Measurements from ENCODE around the gene CFAP92. TPM values are rescaled to one million over a fixed set of nuclear protein-coding genes. Genes with fewer than 3 reads are reported as not detected.
A peak's percentile ranks its signal among the peaks of the same experiment; 100 is the strongest.

The CFAP92 gene
- total RNA-seq, 2 donors from 2014 or later, result 0.14 to 0.28 TPM

DNA sequence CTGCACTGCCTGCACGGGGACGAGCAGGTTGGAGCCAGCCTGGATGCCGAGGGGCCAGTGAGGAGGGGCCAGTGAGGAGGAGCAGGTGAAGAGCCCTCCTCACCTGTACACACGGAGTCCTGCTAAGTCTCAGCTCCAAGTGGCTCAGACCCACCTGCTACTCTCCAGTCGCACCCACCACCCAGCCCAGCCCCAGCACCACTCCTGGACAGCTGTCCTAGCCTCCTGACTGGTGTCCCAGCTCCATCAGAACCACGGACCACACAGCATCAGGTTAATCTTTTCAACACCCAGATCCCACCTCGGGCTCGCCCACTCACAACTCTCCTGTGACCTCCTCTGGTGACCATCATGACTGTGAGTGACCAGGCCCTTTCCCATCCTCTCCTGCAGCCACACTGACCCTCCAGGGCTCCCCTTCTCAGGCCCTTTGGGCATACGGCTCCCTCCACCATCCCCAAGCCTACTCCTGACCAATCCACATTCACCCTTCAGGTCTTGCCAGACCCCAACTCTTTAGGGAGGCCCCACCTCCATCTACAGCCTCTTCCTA, 21.0 kb upstream of the CFAP92 start:
- DNase-seq (ENCODE audit: low spot score), result peak; percentile 48
- intact Hi-C loops (cut with DNase I), result no loop called here

DNA sequence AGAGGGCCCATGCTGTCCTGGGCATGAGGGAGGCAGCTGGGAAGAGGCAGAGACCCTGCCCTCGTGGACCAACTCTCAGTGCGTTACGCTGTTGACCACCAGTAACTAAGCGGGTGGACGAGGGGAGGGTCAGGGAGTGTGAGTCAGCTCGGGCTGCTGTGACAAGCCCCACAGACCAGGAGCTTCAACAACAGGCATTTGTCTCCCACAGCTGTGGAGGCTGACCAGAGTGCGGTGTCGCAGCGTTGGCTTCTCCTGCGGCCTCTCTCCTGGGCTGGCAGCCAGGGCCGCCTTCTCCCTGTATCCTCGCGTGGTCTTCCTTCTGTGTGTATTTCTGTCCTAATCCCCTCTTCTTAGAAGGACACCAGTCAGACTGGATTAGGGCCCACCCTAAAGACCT, 20.3 kb upstream of the CFAP92 start:
- intact Hi-C loops (cut with DNase I), result no loop called here

DNA sequence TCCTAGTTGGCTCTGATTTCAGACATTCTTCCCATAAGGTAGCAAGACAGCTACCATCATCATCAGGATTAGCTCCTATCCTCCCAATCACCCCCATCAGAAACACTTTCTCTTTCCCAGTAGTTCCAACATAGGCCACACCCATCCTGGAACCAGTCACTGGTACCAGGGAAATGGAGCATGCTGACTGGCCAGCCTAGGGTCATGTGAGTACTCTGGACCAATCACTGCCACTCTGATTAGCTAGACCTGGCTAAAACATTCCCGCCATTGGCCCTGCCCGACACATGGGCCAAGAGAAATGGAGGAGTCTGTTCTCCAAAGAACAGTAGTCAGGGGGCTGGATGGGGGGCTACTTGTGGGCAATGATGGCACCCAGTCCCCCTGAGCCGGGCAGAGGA, 19.6 kb upstream of the CFAP92 start:
- DNase-seq (ENCODE audit: low spot score), result peak; percentile 64
- intact Hi-C loops (cut with DNase I), result no loop called here

More for the DNA sequence above, 20.3 kb upstream of the CFAP92 start:
- DNase-seq (ENCODE audit: low spot score), result peak; percentile 58

DNA sequence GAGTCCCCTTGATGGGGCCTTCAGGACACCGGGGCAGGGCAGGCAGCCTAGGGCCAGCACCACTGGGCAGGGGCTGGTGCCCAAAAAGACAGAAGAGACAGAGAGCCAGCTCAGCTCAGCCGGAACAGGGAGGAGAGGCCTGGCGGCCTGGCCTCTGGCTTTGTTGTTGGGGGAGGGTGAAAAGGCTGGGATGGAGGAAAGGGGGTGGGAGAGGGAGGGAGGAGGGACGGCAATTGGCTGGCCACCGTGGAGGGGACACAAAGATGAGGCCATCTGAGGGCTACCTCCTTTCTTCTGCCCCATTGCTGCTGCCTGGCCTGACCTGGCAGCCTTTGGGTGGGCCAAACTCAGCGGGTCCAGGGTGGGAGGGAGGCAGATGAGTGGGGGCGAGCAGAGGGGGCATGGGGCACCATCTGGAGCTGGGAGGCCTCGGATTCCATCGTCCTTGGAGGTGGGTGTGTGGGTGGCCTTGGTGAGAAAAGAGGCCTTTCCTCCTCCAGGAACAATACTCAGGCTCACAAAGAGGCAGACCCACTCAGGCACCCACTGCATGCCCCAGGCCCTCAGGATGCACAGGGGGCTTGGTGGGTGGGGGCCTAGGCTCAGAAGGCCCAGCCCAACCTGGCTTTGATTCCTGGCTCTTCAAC, 16.6 kb upstream of the CFAP92 start:
- intact Hi-C loops (cut with DNase I), result no loop called here
- DNase-seq (ENCODE audit: low spot score), result peak; percentile 68

DNA sequence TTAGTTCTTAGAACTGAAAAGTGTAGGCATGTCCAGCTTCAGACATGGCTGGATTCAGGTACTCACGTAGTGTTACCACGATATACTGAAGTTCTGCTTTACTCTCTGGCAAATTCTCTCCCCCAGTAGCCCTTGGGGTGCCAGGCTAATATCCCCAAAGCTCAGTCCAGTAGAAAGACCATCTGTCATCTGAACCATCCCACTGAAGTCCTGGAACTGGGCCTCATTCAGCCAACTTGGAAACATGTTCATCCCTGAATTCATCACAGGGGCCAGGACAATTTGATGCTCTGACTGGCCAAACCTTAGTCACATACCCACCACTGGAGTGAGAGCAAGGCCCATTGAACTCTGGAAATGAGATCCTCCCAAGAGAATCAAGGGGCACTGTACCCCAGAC, 15.4 kb upstream of the CFAP92 start:
- DNase-seq (ENCODE audit: low spot score), result no peak
- intact Hi-C loops (cut with DNase I), result no loop called here

DNA sequence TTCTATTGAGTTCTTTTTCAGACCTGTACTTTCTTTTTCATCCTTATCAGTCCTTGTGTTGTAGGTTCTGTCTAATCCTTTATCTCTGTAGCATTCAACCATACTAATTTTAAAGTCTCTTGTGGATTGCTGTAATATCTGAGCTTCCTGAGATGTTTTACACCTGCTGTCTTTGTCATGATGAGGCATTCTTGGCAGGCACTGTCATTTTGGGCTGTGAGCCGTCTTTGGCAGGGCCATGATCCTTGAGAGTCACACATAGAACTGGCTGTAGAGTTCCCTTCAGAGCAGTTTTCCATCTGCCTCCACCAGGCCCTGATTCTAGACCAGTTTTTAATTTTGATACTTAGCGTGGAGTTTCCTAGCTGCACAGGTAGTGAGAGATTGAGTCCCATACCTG, 13.9 kb upstream of the CFAP92 start:
- DNase-seq (ENCODE audit: low spot score), result no peak
- intact Hi-C loops (cut with DNase I), result no loop called here

DNA sequence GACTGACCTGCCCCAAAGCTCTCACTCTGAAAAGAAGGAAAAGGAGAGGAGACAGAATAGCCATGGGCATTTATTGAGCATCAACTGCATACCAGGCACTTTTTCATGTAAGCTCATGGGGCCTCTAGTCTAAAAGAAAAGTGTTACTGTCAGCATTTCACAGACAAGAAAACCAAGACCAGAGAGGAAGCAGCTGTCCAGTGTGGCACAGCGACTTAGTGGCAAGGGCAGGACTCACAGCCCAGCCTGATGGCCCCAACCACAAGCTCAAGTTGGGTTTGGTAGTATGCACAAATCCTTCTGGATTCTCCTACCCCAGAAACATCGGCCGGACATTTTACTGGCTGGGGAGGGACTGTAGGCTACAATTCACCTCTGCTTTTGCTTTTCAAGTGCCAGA, 13.0 kb upstream of the CFAP92 start:
- intact Hi-C loops (cut with DNase I), result no loop called here
- DNase-seq (ENCODE audit: low spot score), result peak; percentile 30

DNA sequence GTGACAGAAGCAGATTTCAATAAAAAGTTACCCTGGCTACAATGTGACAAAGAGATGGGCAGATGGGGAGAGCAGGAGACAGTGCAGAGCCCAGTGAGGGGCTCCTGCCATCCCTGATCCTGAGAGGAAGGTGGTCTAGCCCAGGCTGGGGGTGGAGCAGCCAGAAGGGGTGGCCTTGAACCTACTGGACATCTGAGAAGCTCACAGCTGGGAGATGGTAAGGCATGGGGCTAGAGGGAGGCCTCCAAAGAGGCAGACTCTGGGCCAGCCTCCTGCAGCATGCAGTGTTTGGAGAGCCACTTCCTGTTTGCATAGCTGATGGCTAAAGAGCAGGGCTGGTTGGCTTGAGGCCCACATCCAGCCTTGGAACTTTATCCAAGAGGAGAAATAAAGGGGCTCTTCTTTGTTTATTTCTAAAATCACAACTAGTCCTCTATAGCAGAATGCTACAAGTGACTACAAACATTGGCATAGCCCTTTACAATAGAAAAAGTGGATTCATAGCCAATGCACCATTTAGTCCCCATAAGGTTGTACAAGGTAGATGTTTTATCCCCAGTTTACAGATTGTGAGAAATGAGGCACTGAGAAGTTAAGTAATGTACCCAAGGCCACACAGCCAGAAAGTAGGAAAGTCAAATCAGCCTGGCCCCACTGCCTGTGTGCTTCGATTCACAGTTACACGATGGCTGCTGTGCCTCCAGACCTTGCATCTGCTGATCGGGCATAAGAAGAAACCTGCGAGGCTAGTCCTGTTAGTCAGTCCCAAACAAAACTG, 11.8 kb upstream of the CFAP92 start:
- intact Hi-C loops (cut with DNase I), result no loop called here
- DNase-seq (ENCODE audit: low spot score), result peak; percentile 67

DNA sequence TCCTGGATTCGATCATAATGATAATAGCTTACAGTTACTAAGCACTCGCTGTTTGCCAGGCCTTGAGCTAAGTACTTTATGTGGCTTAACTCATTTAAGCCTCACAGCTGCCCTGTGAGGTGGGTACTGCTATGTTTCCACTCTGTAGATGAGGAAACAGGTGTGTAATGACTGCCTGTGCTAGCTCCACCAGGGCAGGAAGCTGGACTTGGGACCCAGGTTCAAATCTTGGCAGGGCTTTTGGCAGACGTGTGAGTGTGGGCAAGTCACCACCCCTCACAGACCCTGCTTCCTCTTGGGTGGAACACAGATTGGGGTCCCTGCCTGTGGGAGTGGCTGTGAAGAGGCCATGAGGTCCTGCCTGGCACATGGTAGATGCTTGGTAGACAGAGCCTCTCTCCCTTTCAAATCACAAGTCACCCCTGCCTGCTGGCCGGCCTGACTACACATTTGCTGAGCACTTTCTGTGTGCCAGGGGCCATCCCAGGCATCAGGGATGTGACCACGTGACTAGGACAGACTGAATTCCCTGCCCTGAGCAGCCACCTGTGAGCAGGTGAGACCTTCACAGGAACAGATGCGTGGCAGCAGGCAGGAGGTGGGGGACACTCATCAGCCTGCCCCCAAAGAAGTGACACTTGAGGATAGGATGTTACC, 10.9 kb upstream of the CFAP92 start:
- intact Hi-C loops (cut with DNase I), result no loop called here
- peak; percentile 37 for DNase-seq (ENCODE audit: low spot score)

DNA sequence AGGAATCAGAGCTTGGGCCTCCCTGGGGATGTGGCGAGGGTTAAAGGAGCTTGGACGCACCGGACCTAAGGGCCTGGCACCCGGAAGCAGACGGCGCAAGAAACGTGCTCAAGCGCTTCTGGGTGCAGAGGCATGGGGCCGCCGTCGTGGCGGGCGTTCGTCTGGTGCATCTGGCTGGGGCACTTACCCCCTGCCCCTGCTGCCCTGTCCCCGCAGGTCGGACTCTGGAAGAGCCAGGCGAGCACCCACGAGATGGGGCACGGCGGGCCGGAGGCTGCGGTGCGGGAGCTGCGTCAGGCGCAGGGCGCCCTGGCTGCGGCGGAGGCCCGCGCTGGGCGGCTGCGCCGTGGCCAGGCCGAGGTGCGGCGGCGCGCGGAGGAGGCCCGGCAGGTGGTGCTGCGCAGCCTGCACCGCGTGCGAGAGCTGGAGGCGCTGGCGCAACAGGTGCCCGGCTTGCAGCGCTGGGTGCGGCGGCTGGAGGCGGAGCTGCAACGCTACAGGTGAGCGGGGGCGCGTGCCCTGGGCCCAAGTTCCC, 9.8 kb upstream of the CFAP92 start:
- intact Hi-C loops (cut with DNase I), result no loop called here
- peak; percentile 76 for DNase-seq (ENCODE audit: low spot score)

DNA sequence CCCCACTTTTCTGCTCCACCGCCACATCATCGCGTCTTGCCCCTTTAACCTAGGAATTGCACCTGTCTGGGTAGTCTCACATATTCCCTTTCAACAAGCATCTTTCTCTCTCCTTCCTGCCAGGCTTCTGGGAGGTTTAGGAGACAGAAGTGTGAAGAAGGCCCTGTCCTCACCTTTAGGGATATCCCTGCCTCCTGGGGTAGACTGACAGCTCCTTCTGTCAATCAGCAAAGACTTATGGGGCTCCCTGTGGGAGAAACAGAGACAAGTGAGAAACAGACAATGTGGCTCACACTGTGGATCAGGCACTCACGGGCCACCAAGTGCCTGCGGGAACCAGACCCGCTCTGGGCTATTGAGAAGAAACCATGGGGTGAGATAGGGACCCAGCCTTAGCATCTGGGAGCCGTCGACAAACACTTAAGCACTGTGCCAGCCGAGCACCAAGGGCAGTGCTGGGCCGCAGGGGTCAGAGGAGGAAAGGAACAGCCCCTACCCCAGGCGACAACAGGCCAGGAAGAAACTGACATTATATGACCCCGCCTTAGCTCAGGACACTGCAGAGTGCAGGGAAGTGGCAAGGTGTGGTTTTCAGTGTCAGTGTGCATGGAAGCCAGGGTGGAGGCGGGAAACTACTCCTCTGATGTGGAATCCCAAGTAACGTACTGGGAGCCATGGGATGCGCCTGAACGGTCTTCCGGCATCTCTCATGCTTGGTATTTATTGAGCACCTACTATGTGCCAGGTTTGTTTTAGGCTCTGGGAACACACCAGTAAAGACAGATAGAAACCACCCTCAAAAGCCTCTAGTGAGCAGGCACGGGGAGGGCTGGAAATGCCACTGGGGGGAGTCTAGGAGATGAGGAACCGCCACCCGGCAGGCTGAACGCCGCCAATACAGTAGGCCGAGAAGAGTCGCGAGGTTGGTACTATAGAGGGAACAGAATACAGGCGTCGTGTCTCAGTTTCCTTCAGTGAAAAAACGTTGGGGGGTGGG, 9.0 kb upstream of the CFAP92 start:
- intact Hi-C loops (cut with DNase I), result no loop called here
- DNase-seq (ENCODE audit: low spot score), result no peak

DNA sequence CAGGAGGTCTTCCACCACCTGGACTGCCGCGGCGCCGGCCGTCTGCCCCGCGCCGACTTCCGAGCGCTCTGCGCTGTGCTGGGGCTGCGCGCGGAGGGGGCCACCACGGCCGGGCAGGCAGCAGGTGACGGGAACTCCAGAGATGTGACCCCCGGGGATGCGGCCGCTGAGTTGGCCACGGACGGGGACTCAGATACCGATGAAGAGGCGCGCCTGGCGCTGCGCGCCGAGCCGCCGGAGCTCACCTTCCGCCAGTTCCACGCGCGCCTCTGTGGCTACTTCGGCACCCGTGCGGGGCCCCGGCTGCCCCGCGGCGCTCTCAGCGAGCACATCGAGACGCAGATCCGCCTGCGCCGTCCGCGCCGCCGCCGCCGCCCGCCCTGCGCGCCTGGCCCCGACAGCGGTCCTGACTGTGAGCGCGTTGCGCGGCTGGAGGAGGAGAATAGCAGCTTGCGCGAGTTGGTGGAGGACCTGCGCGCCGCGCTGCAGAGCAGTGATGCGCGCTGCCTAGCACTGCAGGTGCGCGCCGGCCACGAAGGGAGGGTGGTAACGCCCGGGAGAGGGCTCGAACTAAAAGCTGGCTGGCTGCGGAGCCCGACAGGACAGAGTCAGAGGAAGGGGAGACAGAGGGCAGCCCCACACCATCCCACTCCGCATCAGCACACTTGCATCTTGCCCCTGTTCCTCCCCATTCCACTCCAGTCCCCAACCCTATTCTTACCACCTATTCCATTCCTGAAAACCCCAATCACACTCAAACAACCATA, 8.1 kb upstream of the CFAP92 start:
- intact Hi-C loops (cut with DNase I), result no loop called here
- DNase-seq (ENCODE audit: low spot score), result peak; percentile 29

DNA sequence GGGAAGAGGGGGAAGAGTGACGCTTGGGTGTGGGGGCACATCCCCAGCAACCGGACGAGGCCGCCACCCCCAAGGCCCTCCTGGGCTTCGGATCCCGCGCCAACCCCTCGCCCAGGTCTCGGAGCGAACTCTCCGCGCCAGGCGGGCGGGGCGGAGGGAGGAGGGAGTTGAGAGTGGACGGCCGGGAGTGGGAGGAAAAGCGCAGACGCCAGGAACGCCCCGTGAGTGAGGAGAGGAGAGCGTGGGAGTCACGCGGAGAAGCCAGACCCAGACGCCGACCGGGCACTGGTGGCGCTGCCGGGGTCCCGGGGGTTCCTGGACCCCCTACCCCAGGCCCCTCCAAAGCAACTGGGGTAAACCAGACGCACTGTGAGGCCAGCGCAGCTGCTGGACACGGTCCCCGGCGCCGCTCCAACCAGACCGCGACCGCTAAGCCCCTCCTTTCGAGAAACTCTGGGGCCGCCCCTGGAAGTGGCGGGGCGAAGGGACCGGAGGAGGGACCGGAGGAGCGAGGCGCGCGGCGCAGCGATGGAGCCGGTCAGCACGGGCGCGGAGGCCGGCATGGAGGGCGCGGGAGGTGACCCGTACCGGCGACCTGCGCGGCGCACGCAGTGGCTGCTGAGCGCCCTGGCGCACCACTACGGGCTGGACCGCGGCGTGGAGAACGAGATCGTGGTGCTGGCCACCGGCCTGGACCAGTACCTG, 7.4 kb upstream of the CFAP92 start, which contains the start of gene EFCC1:
Gene EFCC1, plus strand, starts transcription at position 204 of the 705 bp plus-strand sequence. Its CDS starts 325 bp downstream, at position 529.
- intact Hi-C loops (cut with DNase I), result no loop called here
- DNase-seq (ENCODE audit: low spot score), result no peak

DNA sequence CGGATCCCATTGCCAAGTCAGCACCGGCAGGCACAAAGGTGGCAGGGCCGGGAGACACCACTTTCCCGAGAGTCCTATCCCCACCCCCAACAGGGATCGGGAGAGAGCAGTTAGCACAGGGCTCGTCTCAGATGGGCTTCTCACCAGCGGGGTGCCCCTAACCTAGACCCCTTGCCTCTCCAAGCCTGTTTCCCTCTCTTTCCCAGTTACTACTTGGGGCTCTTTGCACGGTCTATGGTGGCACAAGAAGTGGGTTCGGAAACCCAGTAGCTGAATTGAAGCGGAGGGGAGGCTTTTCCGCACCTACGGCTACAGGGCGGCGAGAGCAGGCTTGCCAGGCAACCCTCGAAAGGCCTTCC, 6.8 kb upstream of the CFAP92 start:
- intact Hi-C loops (cut with DNase I), result no loop called here
- no peak for DNase-seq (ENCODE audit: low spot score)

DNA sequence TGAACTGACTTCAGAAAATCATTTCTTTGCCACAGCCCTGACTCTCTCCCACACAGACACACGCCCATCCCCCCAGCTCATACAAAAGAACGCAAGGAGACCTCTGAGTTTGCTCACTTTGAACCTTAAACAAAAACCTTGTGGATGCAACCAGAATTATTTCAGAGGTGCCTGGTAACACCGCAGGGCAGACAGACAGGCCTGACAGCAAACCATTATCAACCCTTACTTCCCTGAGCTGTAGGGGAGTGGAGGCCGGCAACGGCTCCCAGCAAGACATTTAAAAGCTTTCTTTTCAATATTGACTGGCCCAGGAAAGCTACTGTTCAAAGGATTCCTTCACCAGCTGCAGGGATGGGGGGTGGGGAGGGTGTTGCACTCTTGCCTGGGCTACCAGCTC, 5.2 kb upstream of the CFAP92 start:
- intact Hi-C loops (cut with DNase I), result no loop called here
- no peak for DNase-seq (ENCODE audit: low spot score)

DNA sequence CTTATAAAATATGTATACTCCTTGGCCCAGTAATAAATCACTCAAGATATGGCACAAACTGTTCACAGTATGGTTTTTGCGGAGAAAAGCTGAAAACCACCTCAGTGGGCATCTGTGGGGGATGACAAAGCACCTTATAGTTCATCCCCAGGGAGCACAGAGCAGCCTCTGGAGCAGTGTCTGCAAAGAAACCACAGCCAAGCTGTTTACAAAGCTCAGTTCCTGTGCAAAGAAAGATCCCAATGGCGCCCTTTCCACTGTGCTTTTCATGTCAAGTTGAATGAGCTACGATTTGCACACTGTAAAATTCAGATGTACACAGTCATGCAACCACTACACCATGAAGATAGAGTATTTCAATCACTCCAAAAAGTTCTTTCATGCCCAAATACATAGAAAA, 4.7 kb upstream of the CFAP92 start:
- DNase-seq (ENCODE audit: low spot score), result no peak
- intact Hi-C loops (cut with DNase I), result no loop called here

DNA sequence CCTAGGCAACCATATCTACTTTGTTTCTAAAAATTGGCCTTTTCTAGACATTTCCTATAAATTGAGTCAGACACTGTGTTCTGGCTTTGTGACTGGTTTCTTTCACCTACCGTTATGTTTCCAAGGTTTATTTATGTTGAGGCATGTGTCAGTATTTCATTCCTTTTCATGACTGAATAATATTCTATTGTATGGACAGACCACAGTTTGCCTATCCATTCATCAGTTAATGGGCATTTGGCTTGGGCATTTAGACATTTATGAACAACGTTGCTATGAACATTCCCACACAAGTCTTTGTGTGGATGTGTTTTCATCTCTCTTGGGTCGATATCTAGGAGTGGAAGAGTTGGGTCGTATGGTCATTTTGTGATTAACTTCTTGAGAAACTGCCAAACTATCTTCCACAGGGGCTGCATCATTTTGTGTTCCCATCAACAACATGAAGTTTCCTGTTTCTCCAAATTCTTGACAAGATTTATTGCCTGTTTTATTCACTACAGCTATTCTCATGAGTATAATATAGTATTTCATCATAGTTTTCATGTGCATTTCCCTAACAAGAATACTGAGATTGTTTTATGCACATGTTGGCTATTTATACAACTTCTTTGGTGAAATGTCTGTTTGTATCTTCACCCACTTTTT, 3.7 kb upstream of the CFAP92 start:
- intact Hi-C loops (cut with DNase I), result no loop called here
- DNase-seq (ENCODE audit: low spot score), result no peak

All from posterior vena cava (tissue), 2 donors.